ENCODE measurements around the gene SAMM50.

Gene SAMM50

DNA sequence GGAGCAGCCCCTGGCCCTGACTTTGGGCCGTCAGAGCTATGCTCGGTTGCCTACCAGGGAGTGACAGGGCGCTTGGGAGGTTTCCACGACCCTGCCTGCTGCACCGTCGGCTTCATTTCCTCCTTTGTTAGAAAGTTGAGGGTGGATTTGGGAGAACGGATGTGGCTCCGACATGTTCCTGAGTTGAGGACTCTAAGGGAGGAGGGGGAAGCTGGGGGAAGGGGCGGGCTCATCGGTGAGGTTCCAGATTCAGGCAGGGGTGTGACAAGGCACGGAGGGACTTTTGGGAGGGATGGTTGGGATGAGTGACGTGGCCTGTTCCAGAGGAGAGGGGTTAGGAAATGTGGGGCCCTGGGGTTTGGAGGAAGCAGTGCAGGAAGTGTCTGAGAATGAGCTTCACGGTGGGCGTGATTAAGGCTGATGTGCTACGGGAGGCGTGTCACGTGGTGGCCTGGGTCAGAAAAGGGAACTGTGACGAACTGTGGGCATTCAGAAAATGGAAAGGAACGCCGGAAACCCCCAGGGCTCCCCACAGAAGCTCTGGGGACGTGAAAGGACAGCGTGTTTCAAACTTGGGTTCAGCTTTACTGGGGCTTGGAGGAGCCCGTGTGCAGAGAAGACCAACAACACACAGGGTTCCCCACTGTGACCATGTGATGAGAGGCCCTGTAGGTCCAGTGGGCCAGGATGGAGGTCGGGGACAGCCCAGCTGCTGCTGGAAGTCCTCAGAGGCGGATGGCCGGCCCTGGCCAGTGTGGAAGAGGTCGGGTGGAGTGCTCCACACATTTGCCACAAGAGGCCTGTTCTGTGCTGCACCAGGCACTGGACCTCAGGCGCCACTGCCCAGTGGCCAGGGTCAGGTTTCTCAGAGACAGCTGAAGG lies 71.6 kb downstream of the SAMM50 start:
- Histone ChIP-seq H3K27me3 (ENCODE audit: control insufficient read depth, insufficient read depth, low read length) (peaks cover 7% of the 10 kb centered on the region), H3K9me3 (ENCODE audit: control insufficient read depth, low read depth, low read length) (no peaks in the 10 kb centered on the region), H3K4me1 (ENCODE audit: control insufficient read depth, low read depth, low read length) (no peaks in the 10 kb centered on the region), H3K36me3 (ENCODE audit: control insufficient read depth, low read depth, low read length) (no peaks in the 10 kb centered on the region), H3K4me3 (ENCODE audit: low read length) (no peak overlapping the region), H3K9ac (ENCODE audit: low read length) (no peak overlapping the region), H3K27ac (ENCODE audit: low read length) (no peak overlapping the region)

GRCh38 chr22:44028091-44028490 lies 72.8 kb downstream of the SAMM50 start:
- Histone ChIP-seq H3K4me3 (ENCODE audit: low read length) (no peak overlapping the region), H3K4me1 (ENCODE audit: control insufficient read depth, low read depth, low read length) (no peaks in the 10 kb centered on the region), H3K9ac (ENCODE audit: low read length) (no peak overlapping the region), H3K27ac (ENCODE audit: low read length) (no peak overlapping the region), H3K27me3 (ENCODE audit: control insufficient read depth, insufficient read depth, low read length) (peaks cover 7% of the 10 kb centered on the region), H3K36me3 (ENCODE audit: control insufficient read depth, low read depth, low read length) (no peaks in the 10 kb centered on the region), H3K9me3 (ENCODE audit: control insufficient read depth, low read depth, low read length) (no peaks in the 10 kb centered on the region)

- no peak overlapping the region for H3K4me3 ChIP-seq (ENCODE audit: low read length)
- no peaks in the 10 kb centered on the region for H3K9me3 ChIP-seq (ENCODE audit: control insufficient read depth, low read depth, low read length)
These were observed 73.8 kb downstream of the SAMM50 start for GRCh38 chr22:44029069-44029468.

DNA sequence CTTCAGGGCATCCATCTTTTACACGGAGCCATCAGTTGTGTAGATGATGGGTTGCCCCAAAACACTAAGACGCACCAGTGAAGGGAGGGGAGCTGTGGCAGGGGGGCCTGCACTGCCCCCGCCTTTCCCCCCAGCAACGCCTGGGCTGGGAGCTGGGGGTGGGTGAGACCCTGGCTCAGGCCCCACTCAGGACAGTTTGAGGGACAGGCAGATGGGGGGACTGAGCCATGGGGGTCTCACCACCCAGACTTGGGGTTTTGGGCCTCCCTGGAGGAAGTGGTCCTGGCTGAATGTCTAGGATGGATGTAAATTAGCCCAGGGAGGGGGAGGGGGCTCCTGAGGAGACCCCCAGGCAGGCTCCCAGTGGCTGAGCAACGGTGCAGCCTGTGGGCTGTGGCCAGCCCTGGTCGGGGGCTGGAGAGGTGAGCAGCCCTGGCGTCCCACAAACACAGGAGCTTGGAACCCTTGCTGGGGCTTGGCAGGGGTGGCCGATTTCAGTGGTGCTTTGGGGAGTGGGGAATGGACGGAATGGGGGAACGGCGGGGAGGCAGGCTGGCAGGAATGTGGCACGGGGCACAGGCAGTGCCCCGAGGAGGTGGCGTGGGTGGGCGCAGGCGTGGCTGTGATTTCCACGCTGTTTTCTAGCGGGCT lies 74.9 kb downstream of the SAMM50 start:
- H3K9me3 ChIP-seq (ENCODE audit: control insufficient read depth, low read depth, low read length) = no peaks in the 10 kb centered on the region
- peaks cover 4% of the 10 kb centered on the region for H3K4me1 ChIP-seq (ENCODE audit: control insufficient read depth, low read depth, low read length)
- no peak overlapping the region for H3K4me3 ChIP-seq (ENCODE audit: low read length)
- H3K27ac ChIP-seq (ENCODE audit: low read length) = no peak overlapping the region
- H3K9ac ChIP-seq (ENCODE audit: low read length) = no peak overlapping the region
- no peaks in the 10 kb centered on the region for H3K36me3 ChIP-seq (ENCODE audit: control insufficient read depth, low read depth, low read length)
- peaks cover 1% of the 10 kb centered on the region for H3K27me3 ChIP-seq (ENCODE audit: control insufficient read depth, insufficient read depth, low read length)

More at GRCh38 chr22:44029069-44029468, 73.8 kb downstream of the SAMM50 start:
- Histone ChIP-seq H3K4me1 (ENCODE audit: control insufficient read depth, low read depth, low read length) (peaks cover 4% of the 10 kb centered on the region), H3K27ac (ENCODE audit: low read length) (no peak overlapping the region), H3K9ac (ENCODE audit: low read length) (no peak overlapping the region), H3K27me3 (ENCODE audit: control insufficient read depth, insufficient read depth, low read length) (peaks cover 7% of the 10 kb centered on the region), H3K36me3 (ENCODE audit: control insufficient read depth, low read depth, low read length) (no peaks in the 10 kb centered on the region)

- Histone ChIP-seq H3K4me1 (ENCODE audit: control insufficient read depth, low read depth, low read length) (peaks cover 4% of the 10 kb centered on the region), H3K27me3 (ENCODE audit: control insufficient read depth, insufficient read depth, low read length) (no peaks in the 10 kb centered on the region), H3K4me3 (ENCODE audit: low read length) (no peak overlapping the region), H3K27ac (ENCODE audit: low read length) (no peak overlapping the region), H3K36me3 (ENCODE audit: control insufficient read depth, low read depth, low read length) (no peaks in the 10 kb centered on the region), H3K9me3 (ENCODE audit: control insufficient read depth, low read depth, low read length) (no peaks in the 10 kb centered on the region), H3K9ac (ENCODE audit: low read length) (no peak overlapping the region)
These were observed 75.5 kb downstream of the SAMM50 start for GRCh38 chr22:44030702-44031082.

- no peaks in the 10 kb centered on the region for H3K27me3 ChIP-seq (ENCODE audit: control insufficient read depth, insufficient read depth, low read length)
- no peaks in the 10 kb centered on the region for H3K36me3 ChIP-seq (ENCODE audit: control insufficient read depth, low read depth, low read length)
- H3K4me1 ChIP-seq (ENCODE audit: control insufficient read depth, low read depth, low read length) = peaks cover 4% of the 10 kb centered on the region
- no peaks in the 10 kb centered on the region for H3K9me3 ChIP-seq (ENCODE audit: control insufficient read depth, low read depth, low read length)
- no peak overlapping the region for H3K27ac ChIP-seq (ENCODE audit: low read length)
- H3K9ac ChIP-seq (ENCODE audit: low read length) = no peak overlapping the region
- no peak overlapping the region for H3K4me3 ChIP-seq (ENCODE audit: low read length)
These were observed 76.1 kb downstream of the SAMM50 start for GRCh38 chr22:44031158-44031952.

DNA sequence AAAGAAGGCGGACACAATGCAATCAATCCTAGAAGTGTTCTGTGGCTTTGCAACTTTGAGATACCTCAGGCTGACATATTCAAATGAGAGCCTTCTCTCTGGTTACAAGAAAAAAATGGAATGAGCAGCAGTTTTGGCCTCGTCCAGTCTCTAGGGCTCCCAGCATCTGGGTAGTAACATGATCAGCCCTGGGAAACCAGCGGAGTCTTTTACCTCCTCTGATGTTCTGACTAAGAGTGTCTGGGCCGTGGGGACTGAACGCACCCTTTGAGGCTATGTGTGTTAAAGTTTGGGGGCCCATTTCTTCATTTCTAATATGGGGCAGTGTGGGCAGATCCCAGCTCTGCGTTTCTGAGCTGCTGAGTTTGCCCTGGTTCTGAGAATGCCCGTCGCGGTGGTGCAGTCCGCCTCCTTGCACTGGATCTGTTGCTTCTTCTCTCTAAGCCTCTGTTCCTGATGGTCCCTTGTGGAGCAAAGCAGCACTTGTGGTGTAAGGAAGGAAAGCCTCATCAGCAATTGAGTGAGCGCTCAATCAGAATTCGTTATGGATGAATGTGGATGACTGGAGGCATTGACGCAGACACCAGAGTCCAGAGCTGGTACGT lies 77.0 kb downstream of the SAMM50 start:
- H3K9ac ChIP-seq (ENCODE audit: low read length) = no peak overlapping the region
- H3K4me1 ChIP-seq (ENCODE audit: control insufficient read depth, low read depth, low read length) = peaks cover 4% of the 10 kb centered on the region
- no peaks in the 10 kb centered on the region for H3K9me3 ChIP-seq (ENCODE audit: control insufficient read depth, low read depth, low read length)
- no peak overlapping the region for H3K4me3 ChIP-seq (ENCODE audit: low read length)
- H3K27me3 ChIP-seq (ENCODE audit: control insufficient read depth, insufficient read depth, low read length) = no peaks in the 10 kb centered on the region
- H3K36me3 ChIP-seq (ENCODE audit: control insufficient read depth, low read depth, low read length) = no peaks in the 10 kb centered on the region
- H3K27ac ChIP-seq (ENCODE audit: low read length) = no peak overlapping the region

DNA sequence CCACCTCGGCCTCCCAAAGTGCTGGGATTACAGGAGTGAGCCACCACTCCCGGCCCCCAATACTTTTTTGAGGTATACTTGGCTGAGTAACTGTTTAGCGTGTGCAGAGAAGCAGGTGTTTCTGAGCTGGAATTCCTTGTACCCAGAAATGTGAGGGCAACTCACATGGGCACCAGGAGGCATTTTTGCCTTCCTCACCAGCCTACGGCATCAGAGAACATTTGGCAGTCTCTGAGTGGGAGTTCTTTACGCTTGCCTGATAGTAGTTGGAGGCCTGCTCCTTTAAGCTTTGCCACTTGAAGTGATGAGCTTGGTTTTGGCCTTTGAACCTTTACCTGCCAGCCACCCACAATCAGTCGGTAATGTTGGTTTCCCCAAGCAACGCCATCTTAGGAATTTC lies 78.0 kb downstream of the SAMM50 start:
- H3K9me3 ChIP-seq (ENCODE audit: control insufficient read depth, low read depth, low read length) = no peaks in the 10 kb centered on the region
- no peak overlapping the region for H3K27ac ChIP-seq (ENCODE audit: low read length)
- H3K9ac ChIP-seq (ENCODE audit: low read length) = no peak overlapping the region
- H3K4me3 ChIP-seq (ENCODE audit: low read length) = no peak overlapping the region
- H3K4me1 ChIP-seq (ENCODE audit: control insufficient read depth, low read depth, low read length) = peaks cover 4% of the 10 kb centered on the region
- no peaks in the 10 kb centered on the region for H3K27me3 ChIP-seq (ENCODE audit: control insufficient read depth, insufficient read depth, low read length)
- no peaks in the 10 kb centered on the region for H3K36me3 ChIP-seq (ENCODE audit: control insufficient read depth, low read depth, low read length)

DNA sequence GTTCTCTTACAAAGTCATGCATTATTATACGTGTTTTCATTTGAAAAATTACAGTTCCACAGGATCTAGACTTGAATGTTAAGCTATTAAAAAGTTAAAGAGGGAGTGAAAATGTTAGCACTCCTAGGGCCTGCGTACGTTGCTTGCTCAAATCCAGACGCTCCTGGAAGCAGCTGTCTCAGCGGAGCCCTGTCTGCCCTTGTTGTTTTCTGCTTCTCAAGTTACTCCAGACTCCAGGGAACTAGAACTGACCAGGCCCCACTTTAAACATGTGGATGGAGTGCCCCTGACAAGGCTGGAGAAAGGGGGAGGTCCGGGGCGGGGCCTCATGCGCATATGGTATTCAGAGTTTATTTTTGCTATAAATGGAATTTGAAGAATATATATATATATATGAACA lies 78.5 kb downstream of the SAMM50 start:
- H3K27ac ChIP-seq (ENCODE audit: low read length) = no peak overlapping the region
- H3K4me3 ChIP-seq (ENCODE audit: low read length) = no peak overlapping the region
- H3K9me3 ChIP-seq (ENCODE audit: control insufficient read depth, low read depth, low read length) = no peaks in the 10 kb centered on the region
- no peaks in the 10 kb centered on the region for H3K36me3 ChIP-seq (ENCODE audit: control insufficient read depth, low read depth, low read length)
- no peak overlapping the region for H3K9ac ChIP-seq (ENCODE audit: low read length)
- H3K4me1 ChIP-seq (ENCODE audit: control insufficient read depth, low read depth, low read length) = peaks cover 4% of the 10 kb centered on the region
- H3K27me3 ChIP-seq (ENCODE audit: control insufficient read depth, insufficient read depth, low read length) = no peaks in the 10 kb centered on the region

- Histone ChIP-seq H3K27me3 (ENCODE audit: control insufficient read depth, insufficient read depth, low read length) (no peaks in the 10 kb centered on the region), H3K9ac (ENCODE audit: low read length) (no peak overlapping the region), H3K36me3 (ENCODE audit: control insufficient read depth, low read depth, low read length) (no peaks in the 10 kb centered on the region), H3K27ac (ENCODE audit: low read length) (no peak overlapping the region), H3K9me3 (ENCODE audit: control insufficient read depth, low read depth, low read length) (no peaks in the 10 kb centered on the region), H3K4me3 (ENCODE audit: low read length) (no peak overlapping the region), H3K4me1 (ENCODE audit: control insufficient read depth, low read depth, low read length) (peaks cover 4% of the 10 kb centered on the region)
These were observed 82.5 kb downstream of the SAMM50 start for GRCh38 chr22:44037519-44038375.

Measured in iPS-18a (cell line).